HG03354 (cell line): ENCODE data around the gene HDAC10.

Source experiments
- ATAC-seq: cut with Tn5 transposase; IDR thresholded peaks from one replicate; pipeline ENCODE4 v1.9.1; 2021; ENCODE audit warnings: mild to moderate bottlenecking; ENCODE audit not compliant: unreplicated experiment, poor library complexity, severe bottlenecking

HDAC10 gene

GRCh38 chr22:50272044-50272802 is 21.2 kb upstream of the HDAC10 start:
- no peak for ATAC-seq

DNA sequence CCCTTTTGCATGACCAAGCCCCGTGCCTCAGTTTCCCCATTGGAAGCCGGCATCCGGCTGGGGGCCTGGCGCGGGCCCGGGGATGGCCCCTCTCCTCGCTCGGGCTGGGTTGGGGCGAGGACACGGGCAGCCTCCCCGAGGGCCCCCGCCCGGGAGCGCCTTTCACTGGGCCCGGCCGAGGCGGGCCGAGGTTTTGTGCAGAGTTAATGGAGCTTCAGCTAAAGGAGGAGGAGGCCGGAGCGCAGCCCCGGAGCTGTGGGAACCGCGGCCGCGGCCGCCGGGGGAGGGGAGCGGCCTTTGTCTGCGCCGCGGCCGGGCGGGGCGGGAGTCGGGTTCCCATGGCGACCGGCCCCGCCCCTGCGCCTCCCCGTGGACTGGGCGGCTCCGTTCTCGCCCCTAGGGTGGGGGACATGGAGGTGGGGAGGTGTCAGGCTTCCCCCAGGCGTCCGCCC is 20.5 kb upstream of the HDAC10 start:
- ATAC-seq = no peak

DNA sequence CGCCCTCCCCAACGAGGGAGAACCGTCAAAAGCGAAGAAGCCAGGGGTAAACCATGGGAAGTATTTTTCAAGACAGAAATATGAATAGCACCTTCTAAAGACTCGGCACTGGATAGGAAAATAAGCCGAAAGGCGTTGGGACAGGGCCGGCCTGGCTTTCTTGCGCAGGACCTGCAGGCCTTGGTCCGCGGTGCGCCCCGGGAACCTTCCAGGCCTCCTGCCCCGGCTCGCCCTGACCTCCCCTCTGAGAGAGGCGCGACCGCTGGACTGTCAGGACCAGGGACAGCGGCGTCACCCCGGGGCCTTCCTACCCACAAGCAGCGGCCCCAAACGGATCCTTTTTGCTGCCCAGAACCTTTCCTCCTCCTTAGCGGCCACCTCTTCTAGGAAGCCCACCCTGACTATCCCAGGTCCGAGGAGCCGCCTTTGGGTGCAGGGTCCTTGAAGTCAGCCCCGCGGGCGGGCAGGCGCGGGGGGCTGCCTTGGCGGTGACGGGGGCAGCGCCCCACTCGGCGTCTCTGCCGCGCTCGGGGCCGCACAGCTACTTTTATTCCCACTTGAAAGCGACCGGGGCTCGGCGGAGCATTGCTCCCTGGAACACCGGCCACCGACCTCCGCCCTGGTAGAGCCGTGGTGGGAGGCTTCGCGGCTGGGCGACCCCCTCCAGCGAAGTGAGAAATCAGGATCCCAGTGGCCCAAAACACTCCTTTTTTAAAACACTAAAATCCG is 19.8 kb upstream of the HDAC10 start:
- ATAC-seq = no peak

- no peak for ATAC-seq
These were observed 19.1 kb upstream of the HDAC10 start, which contains the start of gene MAPK11 for GRCh38 chr22:50269970-50270665. MAPK11 (minus strand) TSS chr22:50270380; CDS start chr22:50270292, 88 bp downstream.

GRCh38 chr22:50269573-50269969 is 18.5 kb upstream of the HDAC10 start:
- ATAC-seq = no peak

GRCh38 chr22:50268655-50269113 is 17.6 kb upstream of the HDAC10 start:
- no peak for ATAC-seq

DNA sequence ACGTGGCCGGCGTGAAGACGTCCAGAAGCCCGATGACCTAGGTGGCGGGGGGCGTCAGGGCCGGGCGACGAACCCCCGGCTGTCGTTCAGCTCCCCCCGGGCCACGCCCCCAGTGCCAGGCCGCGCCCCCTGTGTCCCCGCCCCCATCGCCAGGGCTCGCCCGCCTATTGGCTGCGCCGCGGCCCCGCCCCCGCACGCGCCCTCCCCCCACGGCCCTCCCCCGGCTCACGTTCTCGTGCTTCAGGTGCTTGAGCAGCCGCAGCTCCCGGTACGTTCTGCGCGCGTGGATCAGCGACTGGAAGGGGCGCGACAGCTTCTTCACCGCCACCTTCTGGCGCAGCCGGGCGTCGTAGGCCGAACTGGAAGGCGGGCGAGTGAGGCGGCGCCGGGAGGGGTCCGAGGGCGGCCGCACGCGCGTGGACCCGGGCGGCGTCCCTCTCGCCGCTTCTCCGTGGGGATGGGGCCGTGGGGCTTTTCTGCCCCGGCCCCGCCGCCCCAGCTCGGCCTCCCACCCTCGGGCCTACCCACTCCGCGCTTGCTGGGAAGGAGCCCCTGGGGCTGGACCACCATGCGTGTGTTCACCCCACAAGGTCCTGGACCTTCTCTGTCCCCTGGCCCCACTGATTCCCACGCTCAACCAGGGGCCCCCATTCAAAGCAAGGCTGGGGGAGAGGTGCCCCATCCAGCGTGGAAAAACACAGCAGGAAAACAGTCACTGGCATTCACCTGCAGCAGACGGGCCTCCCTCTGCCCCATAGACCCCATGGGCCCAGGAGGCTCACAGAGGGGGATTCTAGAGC is 16.7 kb upstream of the HDAC10 start:
- ATAC-seq = no peak

- ATAC-seq = no peak
These were observed 15.9 kb upstream of the HDAC10 start for GRCh38 chr22:50266994-50267393.

DNA sequence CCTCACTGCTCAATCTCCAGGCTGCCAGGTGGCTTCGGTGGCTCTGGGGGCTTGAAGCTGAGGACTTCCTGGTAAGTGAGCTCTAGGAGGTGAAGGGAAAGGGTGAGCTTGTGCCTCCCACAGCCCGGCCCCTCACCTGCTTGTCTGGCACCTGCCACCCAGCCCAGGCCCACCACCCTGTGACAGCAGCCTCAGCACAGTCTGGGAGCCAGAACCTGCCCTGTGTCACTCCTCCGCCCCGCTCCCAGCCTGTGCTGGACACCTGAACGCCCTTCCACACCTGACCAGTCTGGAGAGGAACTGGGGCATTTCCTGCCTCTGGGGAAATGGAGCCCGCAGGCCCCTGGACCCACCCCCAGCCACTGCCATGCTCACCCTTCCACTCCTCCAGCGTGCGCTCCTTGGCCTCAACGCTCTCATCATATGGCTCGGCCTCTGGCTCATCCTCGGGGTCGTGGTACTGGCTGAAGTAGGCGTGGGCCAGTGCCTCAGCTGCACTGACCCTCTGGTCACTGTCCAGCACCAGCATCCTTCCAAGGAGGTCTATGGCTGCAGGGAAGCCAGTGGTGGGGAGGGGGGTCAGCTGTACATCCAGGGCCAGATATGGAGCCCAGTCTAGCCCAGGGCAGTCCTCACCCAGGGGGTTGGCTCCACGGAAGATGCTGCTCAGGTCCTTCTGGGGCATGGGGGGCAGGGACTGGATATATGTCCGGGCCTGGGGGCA is 14.0 kb upstream of the HDAC10 start:
- no peak for ATAC-seq

DNA sequence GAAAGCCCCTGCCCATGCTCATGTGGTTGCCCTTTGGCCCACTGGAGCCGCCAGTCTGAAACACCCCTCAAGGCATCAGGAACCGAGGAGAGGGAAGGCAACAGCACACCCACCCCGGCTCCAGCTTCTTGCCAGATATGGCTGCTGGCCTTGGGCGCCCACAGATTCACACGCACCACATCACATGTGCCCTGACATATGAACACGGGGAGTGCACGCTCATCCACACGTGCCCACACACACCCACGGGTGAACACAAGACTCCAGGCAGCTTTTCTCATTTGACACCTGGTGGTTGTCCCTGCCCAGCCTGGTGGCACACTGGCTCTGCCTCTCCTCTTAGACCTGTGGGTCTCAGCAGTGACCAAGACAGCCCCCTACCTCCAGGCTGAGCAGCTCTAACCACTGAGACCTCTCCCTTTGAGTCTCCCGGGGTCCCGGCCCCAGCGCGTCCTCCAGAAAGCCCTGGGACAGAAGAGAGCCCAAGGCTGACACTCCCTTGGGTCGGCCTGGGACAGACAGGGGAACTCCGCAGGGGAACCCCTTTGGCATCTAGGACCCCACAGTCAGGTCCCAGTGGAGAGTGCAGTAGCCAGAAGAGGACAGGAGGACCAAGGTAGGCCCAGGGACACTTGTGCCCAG is 13.2 kb upstream of the HDAC10 start:
- ATAC-seq = no peak

GRCh38 chr22:50262973-50263617 is 12.0 kb upstream of the HDAC10 start:
- no peak for ATAC-seq

GRCh38 chr22:50262460-50262911 is 11.4 kb upstream of the HDAC10 start:
- no peak for ATAC-seq

- no peak for ATAC-seq
These were observed 10.8 kb upstream of the HDAC10 start, which contains the start of gene MAPK12 for GRCh38 chr22:50261615-50262459. MAPK12 (minus strand) TSS chr22:50261683; CDS start chr22:50261509, 174 bp downstream.

DNA sequence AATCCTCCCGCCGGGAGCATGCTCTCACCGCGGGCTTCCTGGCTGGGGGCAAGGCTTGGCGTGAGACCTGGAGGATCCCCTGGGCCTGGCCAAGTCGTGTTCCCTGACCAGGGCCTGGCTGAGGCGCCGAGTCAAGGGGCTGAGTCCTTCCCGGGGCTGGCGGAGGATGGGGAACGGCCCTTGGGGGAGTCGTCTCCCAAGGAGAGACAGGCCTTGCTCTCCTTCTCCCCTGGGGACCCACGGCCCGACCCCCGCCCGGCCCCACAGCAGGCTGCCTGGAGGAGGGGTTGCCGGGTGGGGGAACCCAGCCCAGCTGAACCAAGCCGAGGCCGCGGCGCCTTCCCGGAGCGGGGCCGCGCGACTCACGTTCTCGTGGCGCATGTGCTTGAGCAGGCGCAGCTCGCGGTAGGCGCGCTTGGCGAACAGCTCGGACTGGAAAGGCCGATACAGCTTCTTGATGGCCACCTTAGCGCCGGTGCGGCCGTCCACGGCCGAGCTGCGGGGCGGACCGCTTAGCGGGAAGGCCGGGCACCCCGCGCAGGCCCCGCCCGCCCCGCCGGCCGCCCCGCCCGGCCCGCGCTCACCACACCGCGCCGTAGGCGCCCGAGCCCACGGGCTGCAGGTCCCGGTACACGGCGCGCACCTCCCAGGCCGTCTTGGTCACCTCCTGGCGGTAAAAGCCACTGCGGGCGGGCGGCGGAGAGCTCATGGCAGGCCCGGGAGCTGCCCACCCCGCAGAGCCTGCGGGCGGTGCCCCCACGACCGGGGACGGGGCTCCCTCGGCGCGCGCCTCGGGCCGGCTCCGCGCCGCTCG is 9.9 kb upstream of the HDAC10 start:
- ATAC-seq = no peak

DNA sequence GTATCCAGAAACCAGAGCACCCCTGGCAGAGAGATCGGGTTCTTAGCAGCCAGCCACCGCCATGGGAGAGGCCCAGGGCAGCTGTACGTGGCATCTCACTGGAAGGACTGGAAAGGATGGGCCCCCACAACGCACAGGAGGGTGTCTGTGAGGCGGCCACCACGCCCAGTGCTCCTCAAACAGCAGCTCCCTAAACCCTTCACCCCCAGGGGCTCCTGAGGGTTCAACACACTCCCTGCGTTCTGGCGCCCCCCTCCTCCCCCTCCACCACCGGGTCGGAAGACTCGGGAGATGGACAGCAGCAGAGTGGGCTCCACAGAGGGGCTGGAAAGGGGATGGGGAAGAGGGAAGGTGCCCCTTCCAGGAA is 9.4 kb upstream of the HDAC10 start:
- no peak for ATAC-seq

DNA sequence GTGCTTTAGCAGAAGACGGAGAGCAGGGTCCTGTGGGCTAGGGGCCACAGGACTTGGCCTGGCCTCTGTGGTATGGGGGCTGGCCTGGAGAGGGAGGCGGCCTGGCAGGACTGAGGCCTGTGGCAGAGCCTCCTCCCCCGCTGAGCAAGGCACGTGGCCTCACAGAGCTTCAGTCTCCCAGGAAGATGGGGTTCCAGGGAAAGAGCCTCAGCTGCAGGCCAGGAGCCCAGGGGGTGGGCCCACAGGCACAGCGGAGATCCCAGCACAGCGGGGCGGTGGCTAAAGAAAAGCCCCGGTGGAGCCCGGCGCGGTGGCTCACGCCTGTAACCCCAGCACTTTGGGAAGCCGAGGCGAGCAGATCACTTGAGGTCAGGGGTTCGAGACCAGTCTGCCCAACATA is 8.2 kb upstream of the HDAC10 start:
- ATAC-seq = no peak
